Measurements from ENCODE around the gene MED10.

DNA sequence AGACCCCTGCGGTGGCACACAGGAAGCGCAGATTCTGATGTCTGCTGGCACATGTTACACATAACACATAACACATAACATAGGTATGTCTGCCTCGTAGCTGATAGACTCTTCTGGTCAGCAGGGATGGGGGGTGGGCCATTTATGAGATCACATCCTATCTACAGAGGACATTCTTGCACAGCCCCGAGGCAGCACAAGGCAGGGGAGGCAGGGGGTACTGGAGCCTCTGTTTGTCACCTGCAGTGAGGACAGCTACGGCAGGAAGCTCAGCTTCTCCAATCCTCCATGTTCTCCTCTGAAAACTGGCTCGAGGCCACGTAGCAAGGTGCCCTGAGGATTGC, 16.7 kb upstream of the MED10 start:
- no peak for TF ChIP-seq POLR2A (IDR thresholded peaks at IDR 0.05)
- TF ChIP-seq, protein P1, sequence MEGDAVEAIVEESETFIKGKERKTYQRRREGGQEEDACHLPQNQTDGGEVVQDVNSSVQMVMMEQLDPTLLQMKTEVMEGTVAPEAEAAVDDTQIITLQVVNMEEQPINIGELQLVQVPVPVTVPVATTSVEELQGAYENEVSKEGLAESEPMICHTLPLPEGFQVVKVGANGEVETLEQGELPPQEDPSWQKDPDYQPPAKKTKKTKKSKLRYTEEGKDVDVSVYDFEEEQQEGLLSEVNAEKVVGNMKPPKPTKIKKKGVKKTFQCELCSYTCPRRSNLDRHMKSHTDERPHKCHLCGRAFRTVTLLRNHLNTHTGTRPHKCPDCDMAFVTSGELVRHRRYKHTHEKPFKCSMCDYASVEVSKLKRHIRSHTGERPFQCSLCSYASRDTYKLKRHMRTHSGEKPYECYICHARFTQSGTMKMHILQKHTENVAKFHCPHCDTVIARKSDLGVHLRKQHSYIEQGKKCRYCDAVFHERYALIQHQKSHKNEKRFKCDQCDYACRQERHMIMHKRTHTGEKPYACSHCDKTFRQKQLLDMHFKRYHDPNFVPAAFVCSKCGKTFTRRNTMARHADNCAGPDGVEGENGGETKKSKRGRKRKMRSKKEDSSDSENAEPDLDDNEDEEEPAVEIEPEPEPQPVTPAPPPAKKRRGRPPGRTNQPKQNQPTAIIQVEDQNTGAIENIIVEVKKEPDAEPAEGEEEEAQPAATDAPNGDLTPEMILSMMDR (IDR thresholded peaks at IDR 0.05), result no peak
